CD4-positive, alpha-beta T cell treated with Interleukin-15 for 1 hour (primary cell): ENCODE results near the gene RTN4RL1.
"Not testable (repeated sequence)": the region's sequence is repeated elsewhere in the genome, so short reads cannot be mapped to it uniquely, and the experiment has no call there.

Source experiments
- DNase-seq: peaks from one replicate; pipeline ENCODE4 v3.0.0-alpha.2; 2020

RTN4RL1 gene

GRCh38 chr17:1916316-1916715, 108.8 kb downstream of the RTN4RL1 start:
- DNase-seq, result no peak

DNA sequence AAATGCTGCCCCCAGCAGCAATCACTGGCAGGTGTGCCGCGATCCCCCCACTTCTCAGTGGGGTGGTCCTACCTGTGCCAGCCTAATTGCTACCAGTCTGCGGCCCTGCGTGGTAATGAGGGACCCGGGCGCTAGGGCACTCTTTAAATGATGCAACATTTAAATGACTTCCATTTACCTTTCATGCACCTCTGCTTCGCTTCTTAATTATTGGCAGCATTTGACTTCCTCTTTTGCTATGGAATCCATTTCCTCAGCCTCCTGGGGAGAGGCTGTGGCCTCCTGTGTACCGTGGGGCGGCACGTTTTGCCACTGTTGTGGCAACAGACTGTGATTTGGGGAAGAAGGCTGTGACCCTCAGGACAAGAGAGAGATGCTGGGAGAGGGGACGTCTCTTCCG, 109.2 kb downstream of the RTN4RL1 start:
- no peak for DNase-seq

DNA sequence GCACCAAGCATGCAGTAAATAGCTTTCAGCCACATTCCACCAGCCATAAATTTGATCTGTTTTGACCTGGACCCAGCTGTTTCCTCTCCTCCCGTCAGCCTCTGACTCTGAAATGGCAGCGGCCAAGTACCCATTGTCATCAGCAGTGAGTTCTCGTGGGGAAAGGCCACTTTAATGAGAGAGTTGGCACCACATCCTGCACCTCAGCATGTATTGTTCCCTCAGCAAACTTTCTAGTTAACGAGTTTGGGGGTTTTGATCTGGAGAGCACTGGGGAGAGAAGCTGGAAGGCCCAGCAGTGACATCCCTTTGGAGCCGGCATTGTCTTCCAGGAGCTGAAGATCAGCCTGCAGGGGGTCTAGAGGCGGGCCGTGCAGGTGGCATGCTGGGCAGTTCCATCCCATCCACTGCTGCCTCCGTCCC, 110.5 kb downstream of the RTN4RL1 start:
- no peak for DNase-seq

DNA sequence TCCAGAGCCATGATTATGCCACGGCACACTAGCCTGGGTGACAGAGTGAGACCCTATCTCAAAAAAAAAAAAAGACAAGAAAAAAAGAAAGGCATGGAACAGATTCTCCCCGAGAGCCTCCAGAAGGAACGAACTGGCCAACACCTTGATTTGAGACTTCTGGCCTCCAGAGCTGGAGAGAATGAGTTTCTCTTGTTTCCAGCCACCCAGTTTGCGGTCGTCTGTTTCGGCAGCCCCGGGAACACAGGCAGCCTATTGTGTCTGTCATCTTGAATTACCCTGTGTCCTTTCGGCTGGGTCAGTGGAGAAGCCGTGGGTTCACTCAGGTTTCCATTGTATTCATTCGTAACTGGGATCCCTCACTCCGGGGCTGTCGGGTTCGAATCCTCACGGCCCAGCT, 111.4 kb downstream of the RTN4RL1 start:
- DNase-seq, result no peak

DNA sequence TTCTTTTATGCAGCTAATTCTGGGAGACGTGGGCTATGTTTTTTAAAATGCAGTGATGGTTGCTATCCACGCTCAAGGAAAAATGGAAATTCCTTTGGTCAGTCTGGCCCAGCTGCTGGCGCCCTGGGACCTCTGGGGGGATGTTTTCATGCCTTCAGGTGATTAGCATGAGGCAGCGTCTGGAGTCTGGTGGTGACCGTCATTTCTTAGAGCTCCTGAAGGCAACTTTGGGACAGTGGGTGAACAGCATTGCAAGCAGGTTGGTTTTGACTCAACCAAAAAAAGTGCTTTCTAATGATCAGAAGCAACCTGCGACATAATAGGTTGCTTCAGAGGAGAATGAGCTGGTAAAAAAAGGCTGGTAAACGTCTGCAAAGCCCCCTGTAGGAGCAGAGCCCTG, 113.0 kb downstream of the RTN4RL1 start:
- DNase-seq, result no peak

DNA sequence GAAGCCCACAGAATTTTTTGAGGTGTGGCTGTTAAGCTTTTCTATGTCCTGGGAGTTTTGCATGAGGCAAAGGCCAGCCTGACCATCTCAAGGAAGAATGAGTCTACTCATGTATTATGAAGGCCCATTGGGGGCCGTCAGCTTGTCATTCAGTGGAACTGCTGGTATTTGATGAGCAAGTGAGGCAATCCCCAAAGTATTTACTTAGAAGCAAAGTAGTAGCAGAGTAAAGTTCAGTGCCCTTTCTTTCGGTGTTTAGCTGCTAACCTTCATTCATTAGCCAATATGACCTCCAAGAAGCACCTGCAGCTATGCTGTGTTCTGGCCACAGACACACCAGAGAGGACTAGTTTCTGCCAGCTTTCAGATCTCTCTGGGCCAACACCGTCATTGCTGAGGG, 115.1 kb downstream of the RTN4RL1 start:
- no peak for DNase-seq

GRCh38 chr17:1908699-1909309, 116.3 kb downstream of the RTN4RL1 start:
- DNase-seq, result no peak

- DNase-seq, result no peak
Observed at GRCh38 chr17:1907909-1908698, 117.0 kb downstream of the RTN4RL1 start.

- no peak for DNase-seq
Observed at GRCh38 chr17:1907216-1907631, 117.9 kb downstream of the RTN4RL1 start.

DNA sequence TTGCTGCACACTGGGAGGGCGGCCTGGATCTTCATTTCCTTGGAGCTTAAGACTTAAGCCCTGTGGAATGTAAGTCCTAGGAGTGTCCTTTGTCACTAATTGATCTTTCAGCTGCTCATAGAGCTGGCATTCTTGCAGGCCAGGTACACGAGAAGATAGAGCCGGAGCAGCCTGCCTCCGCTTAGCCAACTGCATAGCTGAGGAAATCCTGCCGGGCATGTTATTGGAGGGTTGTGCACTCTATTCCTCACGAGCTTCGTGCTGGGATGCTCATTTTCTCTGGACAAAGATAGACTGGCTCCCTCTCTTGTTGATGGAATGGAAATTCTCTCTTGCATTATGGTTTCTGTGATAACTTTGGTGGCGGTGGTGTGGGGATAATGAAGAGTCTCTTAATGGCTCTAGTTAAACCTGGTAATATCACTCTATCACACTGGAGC, 118.5 kb downstream of the RTN4RL1 start:
- DNase-seq, result no peak

DNA sequence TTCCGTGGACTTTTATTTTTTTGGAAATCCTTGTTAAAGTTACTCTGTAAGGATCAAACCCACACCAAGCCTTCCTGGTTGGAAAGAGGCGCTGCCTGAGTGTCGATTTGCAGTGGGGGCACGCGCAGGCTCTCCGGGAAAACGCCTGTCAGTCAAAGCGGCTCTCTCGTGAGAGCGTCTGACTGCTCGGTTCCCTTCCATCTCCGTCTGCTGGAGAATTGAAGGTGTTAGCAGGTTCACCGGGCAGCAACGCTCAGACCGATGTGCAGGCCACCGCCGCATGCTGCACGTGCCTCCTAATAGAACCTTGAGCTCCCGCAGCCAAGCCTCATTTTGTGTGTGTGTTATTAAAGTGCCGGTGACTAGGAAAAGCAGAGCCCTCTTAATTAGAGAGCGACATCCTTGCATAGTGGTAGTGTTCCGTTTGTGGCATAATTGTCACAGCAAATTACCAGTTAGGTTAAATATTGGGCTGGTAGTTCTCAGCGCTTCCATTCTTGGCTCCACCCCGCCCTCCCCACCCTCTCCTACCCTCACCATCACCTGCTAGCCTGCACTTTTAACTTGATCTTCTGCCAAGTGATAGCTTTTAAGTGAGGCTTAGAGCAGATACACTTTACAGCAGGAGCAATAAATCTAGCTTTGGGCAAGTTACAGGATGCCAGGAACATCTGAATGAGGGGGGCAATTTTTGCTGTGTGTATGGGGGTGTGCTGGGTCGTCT, 119.8 kb downstream of the RTN4RL1 start:
- no peak for DNase-seq

- DNase-seq, result no peak
Observed at GRCh38 chr17:1904273-1905182, 120.6 kb downstream of the RTN4RL1 start.

DNA sequence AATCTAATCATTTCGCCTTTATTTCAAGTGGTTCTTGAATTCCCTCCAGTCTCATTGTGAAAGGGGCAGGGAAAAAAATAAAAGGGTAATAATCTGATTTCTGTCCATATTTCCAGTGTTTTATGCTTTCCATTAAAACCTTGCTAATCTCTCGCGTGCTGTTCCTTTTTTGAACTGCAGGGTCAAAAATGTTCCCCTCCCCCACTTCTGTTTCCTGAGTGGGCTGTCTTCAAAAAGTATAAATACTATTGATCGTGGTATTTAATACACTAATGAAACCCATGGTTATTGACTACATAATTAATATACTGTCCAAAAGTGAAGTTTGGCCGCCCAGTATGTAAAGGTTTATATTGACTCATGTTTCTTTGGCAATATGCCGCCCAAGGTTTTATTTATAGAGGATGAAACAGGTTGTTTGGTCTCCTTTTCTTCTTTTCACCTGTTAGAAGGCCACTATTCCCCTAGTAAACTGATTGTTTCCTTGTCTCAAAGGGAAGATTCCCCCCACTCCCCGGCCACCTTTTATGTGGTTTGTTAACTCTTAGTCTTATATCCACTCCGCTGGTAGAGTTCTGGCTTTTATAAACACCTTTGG, 125.6 kb downstream of the RTN4RL1 start:
- no peak for DNase-seq

DNA sequence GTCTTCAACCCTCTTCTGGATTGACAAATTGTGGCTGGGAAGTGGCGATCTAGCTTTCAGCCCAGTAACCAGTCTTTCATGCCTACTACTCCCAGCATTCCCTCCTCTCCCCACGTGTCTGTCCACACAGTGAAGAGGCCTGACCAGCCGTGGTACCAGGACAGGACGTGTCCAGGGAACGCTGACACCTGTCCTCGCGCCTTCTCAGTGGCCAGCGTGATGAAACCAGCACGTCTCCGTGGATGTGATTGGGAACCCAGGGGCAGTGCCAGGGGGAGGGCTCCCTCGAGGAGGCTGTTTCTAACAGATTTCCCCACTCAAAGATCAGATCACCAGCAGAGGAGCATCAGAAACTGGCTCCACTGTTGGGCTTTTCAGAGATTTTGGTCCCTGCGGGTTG, 126.3 kb downstream of the RTN4RL1 start:
- DNase-seq, result no peak

DNA sequence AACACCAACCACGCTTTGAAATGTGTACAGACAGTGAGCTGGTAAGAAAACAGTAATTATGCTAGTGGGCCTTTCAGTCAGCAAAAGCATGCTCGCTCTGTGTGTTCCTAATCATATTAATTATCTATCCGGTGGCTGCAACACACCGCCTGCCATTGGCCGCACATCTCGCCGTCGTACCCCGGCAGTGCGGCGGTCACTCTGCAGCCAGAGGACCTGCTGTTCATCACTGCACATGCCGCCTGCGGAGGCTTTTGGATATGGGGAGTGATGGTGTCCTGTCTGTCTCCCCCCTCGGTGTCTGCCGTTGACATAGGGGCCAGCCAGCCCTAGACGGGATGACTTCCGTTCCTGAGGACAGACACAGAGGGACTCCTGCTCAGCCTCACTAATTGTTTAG, 126.8 kb downstream of the RTN4RL1 start:
- DNase-seq, result no peak

DNA sequence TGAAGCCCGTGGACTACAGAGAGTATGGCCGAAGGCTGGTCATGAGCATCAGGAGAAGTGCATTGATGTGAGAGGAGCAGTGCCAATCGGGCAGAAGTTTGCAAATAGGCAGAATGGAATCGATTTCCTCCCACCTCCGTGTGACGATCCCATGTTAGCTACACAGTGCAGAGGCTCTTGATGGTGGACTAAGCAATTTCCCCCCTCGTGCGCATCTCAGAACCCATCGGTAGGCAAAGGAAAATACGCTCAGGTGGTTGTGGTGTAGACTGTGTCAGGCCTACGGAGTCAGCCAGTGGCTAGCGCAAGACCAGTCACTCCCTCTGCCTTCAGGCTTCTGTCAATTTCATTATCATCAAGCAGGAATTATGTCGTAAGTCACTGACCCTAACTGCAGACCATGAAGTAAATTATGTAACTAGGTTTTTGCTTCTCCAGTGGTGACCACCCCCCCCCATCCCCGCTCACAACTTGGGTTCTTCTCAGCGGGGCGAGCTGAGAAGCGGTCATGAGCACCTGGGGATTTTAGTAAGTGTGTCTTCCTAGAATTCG, 128.0 kb downstream of the RTN4RL1 start:
- DNase-seq, result no peak

GRCh38 chr17:1896243-1897104, 128.7 kb downstream of the RTN4RL1 start:
- DNase-seq, result no peak

DNA sequence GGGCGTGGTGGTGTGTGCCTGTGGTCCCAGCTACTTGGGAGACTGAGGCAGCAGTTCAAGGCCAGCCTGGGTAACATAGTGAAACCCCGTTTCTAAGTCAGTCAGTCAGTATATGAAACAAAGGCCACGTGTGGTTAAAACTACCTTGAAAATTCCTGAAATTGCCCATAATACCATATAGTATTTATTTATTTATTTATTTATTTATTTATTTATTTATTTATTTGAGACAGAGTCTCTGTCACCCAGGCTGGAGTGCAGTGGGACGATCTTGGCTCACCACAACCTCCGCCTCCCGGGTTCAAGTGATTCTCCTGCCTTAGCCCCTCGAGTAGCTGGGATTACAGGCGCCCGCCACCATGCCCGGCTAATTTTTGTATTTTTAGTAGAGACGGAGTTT, 129.7 kb downstream of the RTN4RL1 start:
- DNase-seq, result not testable (repeated sequence)

DNA sequence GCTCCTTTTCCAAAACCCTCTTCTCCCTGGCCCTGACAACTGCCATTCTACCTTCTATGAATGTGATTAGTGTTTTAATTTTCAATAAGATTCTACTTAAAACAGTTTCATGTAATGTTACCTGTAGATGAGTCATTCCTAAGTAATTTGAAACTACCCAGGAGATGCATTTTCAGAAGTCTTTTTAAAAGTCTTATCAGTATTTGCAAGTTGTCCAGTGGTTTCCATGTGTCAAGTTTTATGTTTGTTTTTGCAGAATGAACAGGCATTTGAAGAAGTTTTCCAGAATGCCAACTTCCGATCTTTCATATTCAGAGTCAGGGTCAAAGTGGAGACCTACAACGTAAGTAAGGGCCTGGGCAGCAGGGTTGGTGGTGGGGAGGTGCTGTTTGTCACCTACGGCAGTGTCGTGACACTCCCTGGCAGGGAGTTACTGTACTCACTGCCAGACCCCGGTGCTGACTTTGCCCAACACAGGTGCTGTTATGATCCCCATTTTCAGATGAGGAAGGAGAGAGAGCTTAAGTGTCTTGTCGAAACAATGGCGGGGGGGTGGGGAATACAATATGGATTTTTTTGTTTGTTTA, 130.3 kb downstream of the RTN4RL1 start:
- DNase-seq, result no peak

- DNase-seq, result peak; percentile 25
Observed at GRCh38 chr17:1890758-1891450, 134.2 kb downstream of the RTN4RL1 start.
